SK-N-SH treated with all-trans-retinoic acid at 6 μM for 48 hours (cell line): ENCODE results near the gene ASCL1.

Source experiments
- ATAC-seq: fragments of 200-7000 bp; cut with Tn5 transposase; 3 replicates; pipeline ENCODE4 v1.9.1; 2020; ENCODE audit warnings: mild to moderate bottlenecking, moderate library complexity
- ARNTL ChIP-seq: fragments of 450-650 bp; formaldehyde crosslinking; IDR thresholded peaks from 2 replicates; pipeline ENCODE4 v1.5.0; 2020; ENCODE audit warnings: low read depth, mild to moderate bottlenecking, moderate library complexity, borderline replicate concordance
- BACH2 ChIP-seq: fragments of 250-450 bp; sonication (Bioruptor Pico); IDR thresholded peaks from 2 replicates; pipeline ENCODE4 v1.9.0; 2021; ENCODE audit warnings: mild to moderate bottlenecking, borderline replicate concordance
- CREB5 ChIP-seq: fragments of 250-450 bp; sonication (Bioruptor Pico); IDR thresholded peaks from 2 replicates; pipeline ENCODE4 v1.5.1; 2020; ENCODE audit warnings: low read depth, mild to moderate bottlenecking, moderate library complexity
- CSDC2 ChIP-seq: fragments of 250-450 bp; sonication (Bioruptor Pico); IDR thresholded peaks from 2 replicates; pipeline ENCODE4 v1.5.0; 2020; ENCODE audit warnings: mild to moderate bottlenecking, moderate library complexity
- ESRRG ChIP-seq: fragments of 250-450 bp; sonication (Bioruptor Pico); IDR thresholded peaks from 2 replicates; pipeline ENCODE4 v1.6.1; 2021; ENCODE audit warnings: mild to moderate bottlenecking
- OSR1 ChIP-seq: fragments of 250-450 bp; sonication (Bioruptor Pico); IDR thresholded peaks from 2 replicates; pipeline ENCODE4 v1.8.0; 2022; ENCODE audit warnings: moderate library complexity, mild to moderate bottlenecking, inconsistent platforms
- POU6F1 ChIP-seq: fragments of 250-450 bp; sonication (Bioruptor Pico); IDR thresholded peaks from 2 replicates; pipeline ENCODE4 v1.8.0; 2021; ENCODE audit warnings: low read depth, mild to moderate bottlenecking, moderate library complexity, borderline replicate concordance
- PPARA ChIP-seq: fragments of 250-450 bp; sonication (Bioruptor Pico); IDR thresholded peaks from 2 replicates; pipeline ENCODE4 v1.5.0; 2020; ENCODE audit warnings: mild to moderate bottlenecking, borderline replicate concordance
- RARB ChIP-seq: fragments of 250-450 bp; sonication (Bioruptor Pico); IDR thresholded peaks from 2 replicates; pipeline ENCODE4 v1.8.0; 2021; ENCODE audit warnings: mild to moderate bottlenecking, moderate library complexity
- SNAI2 ChIP-seq: fragments of 250-450 bp; sonication (Bioruptor Pico); IDR thresholded peaks from 2 replicates; pipeline ENCODE4 v1.5.0; 2020; ENCODE audit warnings: mild to moderate bottlenecking, moderate library complexity
- TCF4 ChIP-seq: fragments of 250-450 bp; sonication (Bioruptor Pico); IDR thresholded peaks from 2 replicates; pipeline ENCODE4 v1.8.0; 2021; ENCODE audit warnings: mild to moderate bottlenecking, moderate library complexity, borderline replicate concordance
- TOX ChIP-seq: fragments of 250-450 bp; sonication (Bioruptor Pico); IDR thresholded peaks from 2 replicates; pipeline ENCODE4 v1.8.0; 2021; ENCODE audit warnings: mild to moderate bottlenecking, moderate library complexity, borderline replicate concordance
- ZFP3 ChIP-seq: fragments of 250-450 bp; sonication (Bioruptor Pico); IDR thresholded peaks from 2 replicates; pipeline ENCODE4 v1.5.0; 2020; ENCODE audit warnings: mild to moderate bottlenecking, moderate library complexity
- ZFP30 ChIP-seq: fragments of 450-650 bp; formaldehyde crosslinking; IDR thresholded peaks from 2 replicates; pipeline ENCODE4 v1.5.0; 2022; ENCODE audit warnings: mild to moderate bottlenecking, moderate library complexity
- ZNF565 ChIP-seq: fragments of 450-650 bp; formaldehyde crosslinking; conservative IDR thresholded peaks from 2 replicates; pipeline ENCODE4 v1.5.0; 2020; ENCODE audit warnings: low read depth, mild to moderate bottlenecking, moderate library complexity
- ZNF70 ChIP-seq: fragments of 450-650 bp; formaldehyde crosslinking; IDR thresholded peaks from 2 replicates; pipeline ENCODE4 v1.5.0; 2020; ENCODE audit warnings: mild to moderate bottlenecking, moderate library complexity
- ZNF8 ChIP-seq: fragments of 450-650 bp; formaldehyde crosslinking; IDR thresholded peaks from 2 replicates; pipeline ENCODE4 v1.5.0; 2020; ENCODE audit warnings: mild to moderate bottlenecking, moderate library complexity
- TF ChIP-seq, protein P1 (sequence below): fragments of 250-450 bp; sonication (Bioruptor Pico); IDR thresholded peaks from 2 replicates; pipeline ENCODE4 v1.5.1; 2021; ENCODE audit warnings: mild to moderate bottlenecking, moderate library complexity
- TF ChIP-seq, protein P2 (sequence below): fragments of 250-450 bp; sonication (Bioruptor Pico); IDR thresholded peaks from 2 replicates; pipeline ENCODE4 v1.8.0; 2020; ENCODE audit warnings: mild to moderate bottlenecking, moderate library complexity, borderline replicate concordance
- TF ChIP-seq, protein P3 (sequence below): fragments of 250-450 bp; sonication (Bioruptor Pico); IDR thresholded peaks from 2 replicates; pipeline ENCODE4 v1.5.0; 2020; ENCODE audit warnings: mild to moderate bottlenecking, moderate library complexity

Gene ASCL1

DNA sequence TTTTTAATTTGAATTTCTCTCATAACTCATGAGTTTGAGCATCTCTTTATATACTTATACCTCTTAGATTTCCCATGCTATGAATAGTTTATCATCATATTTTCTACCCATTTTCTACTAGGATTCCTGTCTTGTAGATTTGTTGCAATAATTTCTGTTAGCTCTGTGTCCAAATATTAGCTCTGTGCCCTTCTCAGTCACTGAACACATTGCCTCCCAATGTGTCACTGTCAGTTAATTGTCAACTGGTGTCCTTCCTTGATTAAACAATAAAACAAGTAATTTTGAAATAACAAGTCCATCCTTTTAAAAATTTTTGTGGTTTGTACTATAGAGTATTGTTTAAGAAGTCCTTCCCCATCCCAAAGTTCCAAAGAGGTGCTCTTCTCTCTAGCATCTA is 36.2 kb upstream of the ASCL1 start:
- TF ChIP-seq TOX: no peak
- TF ChIP-seq, protein P1, sequence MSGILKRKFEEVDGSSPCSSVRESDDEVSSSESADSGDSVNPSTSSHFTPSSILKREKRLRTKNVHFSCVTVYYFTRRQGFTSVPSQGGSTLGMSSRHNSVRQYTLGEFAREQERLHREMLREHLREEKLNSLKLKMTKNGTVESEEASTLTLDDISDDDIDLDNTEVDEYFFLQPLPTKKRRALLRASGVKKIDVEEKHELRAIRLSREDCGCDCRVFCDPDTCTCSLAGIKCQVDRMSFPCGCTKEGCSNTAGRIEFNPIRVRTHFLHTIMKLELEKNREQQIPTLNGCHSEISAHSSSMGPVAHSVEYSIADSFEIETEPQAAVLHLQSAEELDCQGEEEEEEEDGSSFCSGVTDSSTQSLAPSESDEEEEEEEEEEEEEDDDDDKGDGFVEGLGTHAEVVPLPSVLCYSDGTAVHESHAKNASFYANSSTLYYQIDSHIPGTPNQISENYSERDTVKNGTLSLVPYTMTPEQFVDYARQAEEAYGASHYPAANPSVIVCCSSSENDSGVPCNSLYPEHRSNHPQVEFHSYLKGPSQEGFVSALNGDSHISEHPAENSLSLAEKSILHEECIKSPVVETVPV (CRISPR knock-in tag): no peak
- no peak for TF ChIP-seq ZNF70 (CRISPR knock-in tag)
- TF ChIP-seq, protein P2, sequence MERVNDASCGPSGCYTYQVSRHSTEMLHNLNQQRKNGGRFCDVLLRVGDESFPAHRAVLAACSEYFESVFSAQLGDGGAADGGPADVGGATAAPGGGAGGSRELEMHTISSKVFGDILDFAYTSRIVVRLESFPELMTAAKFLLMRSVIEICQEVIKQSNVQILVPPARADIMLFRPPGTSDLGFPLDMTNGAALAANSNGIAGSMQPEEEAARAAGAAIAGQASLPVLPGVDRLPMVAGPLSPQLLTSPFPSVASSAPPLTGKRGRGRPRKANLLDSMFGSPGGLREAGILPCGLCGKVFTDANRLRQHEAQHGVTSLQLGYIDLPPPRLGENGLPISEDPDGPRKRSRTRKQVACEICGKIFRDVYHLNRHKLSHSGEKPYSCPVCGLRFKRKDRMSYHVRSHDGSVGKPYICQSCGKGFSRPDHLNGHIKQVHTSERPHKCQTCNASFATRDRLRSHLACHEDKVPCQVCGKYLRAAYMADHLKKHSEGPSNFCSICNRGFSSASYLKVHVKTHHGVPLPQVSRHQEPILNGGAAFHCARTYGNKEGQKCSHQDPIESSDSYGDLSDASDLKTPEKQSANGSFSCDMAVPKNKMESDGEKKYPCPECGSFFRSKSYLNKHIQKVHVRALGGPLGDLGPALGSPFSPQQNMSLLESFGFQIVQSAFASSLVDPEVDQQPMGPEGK (CRISPR knock-in tag): no peak
- no peak for TF ChIP-seq ARNTL
- TF ChIP-seq OSR1 (CRISPR knock-in tag): no peak
- TF ChIP-seq RARB (CRISPR knock-in tag): no peak
- no peak for TF ChIP-seq ZFP3 (CRISPR knock-in tag)
- ATAC-seq: no peak

GRCh38 chr12:102927220-102927619 is 30.3 kb upstream of the ASCL1 start:
- TF ChIP-seq POU6F1 (no peak), ZFP30 (CRISPR knock-in tag) (no peak), ZFP3 (CRISPR knock-in tag) (no peak), ZNF8 (CRISPR knock-in tag) (no peak), CREB5 (CRISPR knock-in tag) (no peak), ESRRG (CRISPR knock-in tag) (no peak), CSDC2 (CRISPR knock-in tag) (no peak), TCF4 (CRISPR knock-in tag) (no peak), PPARA (no peak), RARB (CRISPR knock-in tag) (no peak), BACH2 (CRISPR knock-in tag) (no peak)
- TF ChIP-seq, protein P3, sequence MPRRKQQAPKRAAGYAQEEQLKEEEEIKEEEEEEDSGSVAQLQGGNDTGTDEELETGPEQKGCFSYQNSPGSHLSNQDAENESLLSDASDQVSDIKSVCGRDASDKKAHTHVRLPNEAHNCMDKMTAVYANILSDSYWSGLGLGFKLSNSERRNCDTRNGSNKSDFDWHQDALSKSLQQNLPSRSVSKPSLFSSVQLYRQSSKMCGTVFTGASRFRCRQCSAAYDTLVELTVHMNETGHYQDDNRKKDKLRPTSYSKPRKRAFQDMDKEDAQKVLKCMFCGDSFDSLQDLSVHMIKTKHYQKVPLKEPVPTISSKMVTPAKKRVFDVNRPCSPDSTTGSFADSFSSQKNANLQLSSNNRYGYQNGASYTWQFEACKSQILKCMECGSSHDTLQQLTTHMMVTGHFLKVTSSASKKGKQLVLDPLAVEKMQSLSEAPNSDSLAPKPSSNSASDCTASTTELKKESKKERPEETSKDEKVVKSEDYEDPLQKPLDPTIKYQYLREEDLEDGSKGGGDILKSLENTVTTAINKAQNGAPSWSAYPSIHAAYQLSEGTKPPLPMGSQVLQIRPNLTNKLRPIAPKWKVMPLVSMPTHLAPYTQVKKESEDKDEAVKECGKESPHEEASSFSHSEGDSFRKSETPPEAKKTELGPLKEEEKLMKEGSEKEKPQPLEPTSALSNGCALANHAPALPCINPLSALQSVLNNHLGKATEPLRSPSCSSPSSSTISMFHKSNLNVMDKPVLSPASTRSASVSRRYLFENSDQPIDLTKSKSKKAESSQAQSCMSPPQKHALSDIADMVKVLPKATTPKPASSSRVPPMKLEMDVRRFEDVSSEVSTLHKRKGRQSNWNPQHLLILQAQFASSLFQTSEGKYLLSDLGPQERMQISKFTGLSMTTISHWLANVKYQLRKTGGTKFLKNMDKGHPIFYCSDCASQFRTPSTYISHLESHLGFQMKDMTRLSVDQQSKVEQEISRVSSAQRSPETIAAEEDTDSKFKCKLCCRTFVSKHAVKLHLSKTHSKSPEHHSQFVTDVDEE (CRISPR knock-in tag): no peak
- ATAC-seq: no peak

GRCh38 chr12:102933168-102933567 is 24.3 kb upstream of the ASCL1 start:
- no peak for ATAC-seq
- TF ChIP-seq ZNF565 (CRISPR knock-in tag) (no peak), RARB (CRISPR knock-in tag) (no peak), POU6F1 (no peak), ZFP30 (CRISPR knock-in tag) (no peak), ARNTL (no peak), ZNF8 (CRISPR knock-in tag) (no peak), TOX (no peak), CREB5 (CRISPR knock-in tag) (no peak), TCF4 (CRISPR knock-in tag) (no peak), SNAI2 (no peak)
